CD4-positive, alpha-beta T cell (primary cell): ENCODE data around the gene CTTNBP2. TPM values are rescaled to one million over a fixed set of nuclear protein-coding genes. Genes with fewer than 3 reads are reported as not detected.

ENCODE experiments used
- ATAC-seq: fragments of 200-7000 bp; cut with Tn5 transposase; one replicate; pipeline ENCODE4 v1.10.0; 2022; ENCODE audit warnings: mild to moderate bottlenecking; ENCODE audit not compliant: poor library complexity
- CTCF ChIA-PET: fragments of 350-600 bp; sonication (Branson Sonifier 250); formaldehyde crosslinking; loops from one replicate; lab custom pipeline; 2021; ENCODE audit warnings: antibody characterized with exemption, inconsistent platforms; lab: Charles Lee
- POLR2A ChIA-PET: fragments of 350-600 bp; sonication (Branson Sonifier 250); formaldehyde crosslinking; loops from one replicate; lab custom pipeline; 2021; ENCODE audit warnings: antibody characterized with exemption, inconsistent platforms; lab: Charles Lee
- DNase-seq, 14 experiments: peaks; one replicate each; pipeline ENCODE4 v3.0.0-alpha.2; 2013 to 2020; ENCODE audit warnings: mixed read lengths in 2 of 14
- H3K27ac ChIP-seq, 2 donors: one replicate each; pipeline versions ENCODE4 v1.5.1 to v1.7.0; 2013; ENCODE audit warnings: low read length in 2 of 2, low read depth in 1 of 2, mild to moderate bottlenecking in 1 of 2
- H3K27me3 ChIP-seq, 2 experiments: 1 replicate in 1 of 2; 2 replicates in 1 of 2; pipeline versions ENCODE4 v1.6.1 to v1.7.0; 2013; ENCODE audit warnings: low read length in 2 of 2, control low read depth in 1 of 2, mild to moderate bottlenecking in 1 of 2, moderate library complexity in 1 of 2; ENCODE audit not compliant: insufficient read depth in 2 of 2, control insufficient read depth in 1 of 2
- H3K36me3 ChIP-seq: one replicate; pipeline ENCODE4 v1.6.1; 2013; ENCODE audit warnings: low read length, control low read depth; ENCODE audit not compliant: insufficient read depth
- H3K4me1 ChIP-seq: one replicate; pipeline ENCODE4 v1.6.1; 2013; ENCODE audit warnings: low read length, control low read depth; ENCODE audit not compliant: insufficient read depth
- H3K4me3 ChIP-seq: one replicate; pipeline ENCODE4 v1.5.1; 2013; ENCODE audit warnings: mild to moderate bottlenecking, low read length, moderate library complexity
- H3K9me3 ChIP-seq, 2 experiments: 1 replicate in 1 of 2; 2 replicates in 1 of 2; pipeline versions ENCODE4 v1.6.1 to v1.7.0; 2013; ENCODE audit warnings: low read length in 2 of 2, mild to moderate bottlenecking in 2 of 2, control low read depth in 1 of 2, moderate library complexity in 1 of 2; ENCODE audit not compliant: control insufficient read depth in 1 of 2, insufficient read depth in 1 of 2
- H3K27ac Mint-ChIP-seq: one replicate; pipeline ENCODE4 v1.8.0; 2020; ENCODE audit warnings: mixed read lengths
- H3K27me3 Mint-ChIP-seq: one replicate; pipeline ENCODE4 v1.8.0; 2021; ENCODE audit warnings: mixed read lengths
- H3K36me3 Mint-ChIP-seq: one replicate; pipeline ENCODE4 v1.8.0; 2021; ENCODE audit warnings: low read depth, mixed read lengths
- H3K4me1 Mint-ChIP-seq: one replicate; pipeline ENCODE4 v1.8.0; 2021; ENCODE audit warnings: low read depth, mixed read lengths
- H3K4me3 Mint-ChIP-seq: one replicate; pipeline ENCODE4 v1.8.0; 2020; ENCODE audit warnings: mild to moderate bottlenecking, mixed read lengths
- H3K9me3 Mint-ChIP-seq: one replicate; pipeline ENCODE4 v1.8.0; 2020; ENCODE audit warnings: mixed read lengths
- CTCF ChIP-seq: fragments of 200-600 bp; IDR thresholded peaks from one replicate; pipeline ENCODE4 v1.8.0; 2022; ENCODE audit warnings: antibody characterized with exemption, mild to moderate bottlenecking
- intact Hi-C, 2 experiments: fragments of 100-400 bp; cut with DNase I in 1 of 2; cut with micrococcal nuclease in 1 of 2; formaldehyde crosslinking; loops; one replicate each; pipeline versions ENCODE4 v1.15.1 to v1.9.0; 2023 to 2025; cut with DNase I, micrococcal nuclease
- polyA plus RNA-seq, 2 donors: library from polyadenylated mRNA; unstranded; fragments of 120-200 nt; gene quantifications; one replicate each; pipeline ENCODE4 v1.2.1, GENCODE V29; 2013
- total RNA-seq, 174 experiments: library from RNA in 2 of 174; stranded (reverse) in 2 of 174; gene quantifications; one replicate each; pipeline ENCODE4 v1.2.3 and lab custom pipeline; 2021 to 2026

The CTTNBP2 gene, protein sequence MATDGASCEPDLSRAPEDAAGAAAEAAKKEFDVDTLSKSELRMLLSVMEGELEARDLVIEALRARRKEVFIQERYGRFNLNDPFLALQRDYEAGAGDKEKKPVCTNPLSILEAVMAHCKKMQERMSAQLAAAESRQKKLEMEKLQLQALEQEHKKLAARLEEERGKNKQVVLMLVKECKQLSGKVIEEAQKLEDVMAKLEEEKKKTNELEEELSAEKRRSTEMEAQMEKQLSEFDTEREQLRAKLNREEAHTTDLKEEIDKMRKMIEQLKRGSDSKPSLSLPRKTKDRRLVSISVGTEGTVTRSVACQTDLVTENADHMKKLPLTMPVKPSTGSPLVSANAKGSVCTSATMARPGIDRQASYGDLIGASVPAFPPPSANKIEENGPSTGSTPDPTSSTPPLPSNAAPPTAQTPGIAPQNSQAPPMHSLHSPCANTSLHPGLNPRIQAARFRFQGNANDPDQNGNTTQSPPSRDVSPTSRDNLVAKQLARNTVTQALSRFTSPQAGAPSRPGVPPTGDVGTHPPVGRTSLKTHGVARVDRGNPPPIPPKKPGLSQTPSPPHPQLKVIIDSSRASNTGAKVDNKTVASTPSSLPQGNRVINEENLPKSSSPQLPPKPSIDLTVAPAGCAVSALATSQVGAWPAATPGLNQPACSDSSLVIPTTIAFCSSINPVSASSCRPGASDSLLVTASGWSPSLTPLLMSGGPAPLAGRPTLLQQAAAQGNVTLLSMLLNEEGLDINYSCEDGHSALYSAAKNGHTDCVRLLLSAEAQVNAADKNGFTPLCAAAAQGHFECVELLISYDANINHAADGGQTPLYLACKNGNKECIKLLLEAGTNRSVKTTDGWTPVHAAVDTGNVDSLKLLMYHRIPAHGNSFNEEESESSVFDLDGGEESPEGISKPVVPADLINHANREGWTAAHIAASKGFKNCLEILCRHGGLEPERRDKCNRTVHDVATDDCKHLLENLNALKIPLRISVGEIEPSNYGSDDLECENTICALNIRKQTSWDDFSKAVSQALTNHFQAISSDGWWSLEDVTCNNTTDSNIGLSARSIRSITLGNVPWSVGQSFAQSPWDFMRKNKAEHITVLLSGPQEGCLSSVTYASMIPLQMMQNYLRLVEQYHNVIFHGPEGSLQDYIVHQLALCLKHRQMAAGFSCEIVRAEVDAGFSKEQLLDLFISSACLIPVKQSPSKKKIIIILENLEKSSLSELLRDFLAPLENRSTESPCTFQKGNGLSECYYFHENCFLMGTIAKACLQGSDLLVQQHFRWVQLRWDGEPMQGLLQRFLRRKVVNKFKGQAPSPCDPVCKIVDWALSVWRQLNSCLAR (N-terminal part only)
- total RNA-seq: not detected
- 0.25 TPM for polyA plus RNA-seq (2013, experiment 1 of 2)
- polyA plus RNA-seq (2013, experiment 2 of 2): 0.12 TPM
- 0 to 1.2 (median 0.09) reads per million in 172 experiments for total RNA-seq (lab: John Stamatoyannopoulos, UW)

DNA sequence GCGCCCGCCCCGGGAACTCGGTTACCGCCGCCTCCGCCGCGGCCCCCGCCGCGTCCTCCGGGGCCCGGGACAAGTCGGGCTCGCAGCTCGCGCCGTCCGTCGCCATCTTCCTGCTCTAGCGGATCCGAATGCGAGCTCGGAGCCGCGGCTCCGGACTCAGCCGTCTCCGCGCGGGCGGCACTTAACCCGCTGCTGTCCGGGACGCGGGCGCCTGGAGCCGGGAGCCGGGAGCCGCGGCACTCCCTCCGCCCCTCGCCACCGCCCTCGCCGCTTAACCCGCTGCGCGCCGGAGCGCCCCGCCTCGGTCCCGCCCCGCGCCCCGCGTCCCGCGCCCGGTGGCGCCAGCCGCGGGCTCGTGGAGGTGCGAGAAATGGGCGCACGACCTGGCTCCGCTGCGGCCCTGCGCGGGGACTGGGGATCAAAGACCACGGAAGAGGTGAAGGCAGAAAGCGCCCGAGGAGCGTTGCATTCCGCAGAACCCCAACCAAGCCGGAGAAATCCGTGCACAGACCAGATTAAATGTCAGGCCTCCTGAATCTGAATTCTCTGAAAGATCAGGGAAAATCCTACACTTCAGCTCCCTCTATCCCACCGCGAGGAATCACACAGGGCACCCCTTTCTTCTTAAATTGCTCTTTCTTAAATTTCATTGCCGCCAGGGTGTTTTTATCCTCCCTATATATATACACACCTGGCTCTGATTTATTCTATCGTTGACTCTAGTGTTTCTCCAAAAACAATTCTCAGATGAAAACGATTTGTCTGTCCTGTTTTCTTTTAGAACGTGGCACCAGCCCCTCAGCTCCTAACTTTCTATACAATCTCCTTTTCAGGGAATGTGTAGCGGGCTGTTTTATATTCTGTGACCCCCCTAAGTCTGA, at the start of gene CTTNBP2:
Gene CTTNBP2 (minus strand): TSS at position 132 of the 881 bp plus-strand sequence. CDS start 26 bp downstream, at position 106.
- Histone ChIP-seq H3K9me3 (peaks cover 0 to 6% of the 10 kb centered on the region in 2 experiments), H3K27ac (no peak within 1 kb of the TSS), H3K4me3 (no peak within 1 kb of the TSS), H3K4me1 (peaks cover 5% of the 10 kb centered on the region), H3K36me3 (no peaks in the 10 kb centered on the region), H3K27me3 (peaks cover 21 to 41% of the 10 kb centered on the region in 2 experiments)
- TF ChIP-seq CTCF: no peak
- POLR2A ChIA-PET: no interaction called here
- H3K4me3 Mint-ChIP-seq: peak within 1 kb of the TSS; percentile 14
- H3K4me1 Mint-ChIP-seq: peaks cover 10% of the 10 kb centered on the region
- no peaks in the 10 kb centered on the region for H3K9me3 Mint-ChIP-seq
- no peak within 1 kb of the TSS for H3K27ac Mint-ChIP-seq
- CTCF ChIA-PET: no interaction called here
- intact Hi-C loops: no loop called here
- peaks cover 64% of the 10 kb centered on the region for H3K27me3 Mint-ChIP-seq
- ATAC-seq (no peak), DNase-seq (peak in 2 of 14 experiments; percentile 3 to 19)
- H3K36me3 Mint-ChIP-seq: no peaks in the 10 kb centered on the region

DNA sequence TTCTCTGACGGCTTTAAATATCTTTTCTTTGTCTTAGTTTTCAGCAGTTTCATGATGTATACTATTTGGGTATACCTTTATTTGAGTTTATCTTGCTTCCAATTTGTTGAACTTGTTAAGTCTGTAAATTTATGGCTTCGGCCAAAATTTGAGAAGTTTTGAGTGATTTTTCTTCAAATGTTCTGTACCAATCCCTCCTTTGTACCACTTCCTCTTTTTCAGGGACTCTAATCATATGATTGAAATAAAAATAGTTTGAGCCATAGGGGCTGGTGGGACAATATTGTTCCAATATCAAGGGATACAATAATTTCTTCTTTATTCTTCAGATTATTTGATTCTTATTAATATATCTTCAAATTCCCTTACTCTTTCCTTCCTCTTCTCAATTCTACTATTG, 43.1 kb upstream of the CTTNBP2 start:
- H3K36me3 ChIP-seq: no peaks in the 10 kb centered on the region
- intact Hi-C loops: no loop called here
- Mint-ChIP-seq H3K4me1 (no peaks in the 10 kb centered on the region), H3K36me3 (no peaks in the 10 kb centered on the region), H3K9me3 (peaks cover 10% of the 10 kb centered on the region), H3K27ac (no peak overlapping the region), H3K4me3 (no peak overlapping the region), H3K27me3 (no peaks in the 10 kb centered on the region)
- no peaks in the 10 kb centered on the region for H3K27me3 ChIP-seq
- CTCF ChIA-PET: no interaction called here
- H3K27ac ChIP-seq: no peak overlapping the region
- no peak for DNase-seq
- POLR2A ChIA-PET: no interaction called here
- H3K4me3 ChIP-seq: no peak overlapping the region
- H3K9me3 ChIP-seq: no peaks in the 10 kb centered on the region
- ATAC-seq: no peak
- TF ChIP-seq CTCF: no peak
- H3K4me1 ChIP-seq: no peaks in the 10 kb centered on the region
